HTR-8/SVneo (cell line): ENCODE results near the gene USP44.
A peak's percentile ranks its signal among the peaks of the same experiment; 100 is the strongest.
"Not testable (repeated sequence)": the region's sequence is repeated elsewhere in the genome, so short reads cannot be mapped to it uniquely, and the experiment has no call there.

Source experiments
- DNase-seq: peaks from one replicate; pipeline ENCODE4 v3.0.0; 2011; ENCODE audit warnings: low spot score, mixed read lengths; ENCODE audit not compliant: insufficient read length
- FAIRE-seq: peaks from 2 replicates; lab custom pipeline; 2011; peaks lifted over from hg19 to GRCh38; lab: Jason Lieb, UNC

USP44 gene

DNA sequence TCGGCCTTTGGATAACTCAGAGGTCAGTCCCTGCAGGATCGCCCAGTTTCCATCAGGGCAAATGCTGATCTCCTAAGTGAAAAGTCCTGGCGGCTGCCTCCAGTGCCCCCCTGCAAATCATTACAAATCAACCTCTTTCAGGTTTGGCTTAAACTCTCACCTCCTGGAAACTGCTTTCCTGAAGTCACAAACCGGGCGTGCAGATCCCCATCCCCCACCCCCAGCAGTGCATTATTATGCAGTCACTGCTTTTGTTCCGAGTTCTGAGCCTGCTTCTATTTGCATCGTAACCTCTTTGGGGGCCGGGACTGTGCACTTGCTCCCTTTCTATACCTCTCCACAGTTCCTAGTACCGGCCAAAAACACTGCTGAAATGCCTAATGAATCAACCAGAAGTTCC, at the start of gene USP44:
TSS of gene USP44 (minus strand) at position 172 of the 400 bp plus-strand sequence. CDS start 17,220 bp downstream, outside the sequence.
- no peak for FAIRE-seq
- DNase-seq = no peak

DNA sequence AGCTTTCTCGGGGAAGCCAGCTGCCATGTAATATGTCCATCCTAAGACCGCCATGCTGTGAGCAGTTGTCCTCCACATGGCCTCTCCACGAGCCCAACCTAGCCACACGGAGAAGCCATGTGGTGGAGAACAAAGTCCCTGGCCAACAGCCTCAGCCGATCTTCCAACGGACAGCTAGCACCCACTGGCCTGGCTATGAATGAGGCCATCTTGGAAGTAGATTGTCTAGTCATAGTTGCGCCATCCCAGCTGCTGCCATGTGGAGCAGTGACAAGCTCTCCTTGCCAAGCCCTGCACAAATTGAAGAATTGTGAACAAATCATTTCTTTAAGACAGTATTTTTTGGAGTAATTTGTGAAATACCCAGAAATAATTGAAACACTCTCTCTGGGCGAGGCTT, 49.3 kb upstream of the USP44 start:
- DNase-seq (no peak), FAIRE-seq (no peak)

DNA sequence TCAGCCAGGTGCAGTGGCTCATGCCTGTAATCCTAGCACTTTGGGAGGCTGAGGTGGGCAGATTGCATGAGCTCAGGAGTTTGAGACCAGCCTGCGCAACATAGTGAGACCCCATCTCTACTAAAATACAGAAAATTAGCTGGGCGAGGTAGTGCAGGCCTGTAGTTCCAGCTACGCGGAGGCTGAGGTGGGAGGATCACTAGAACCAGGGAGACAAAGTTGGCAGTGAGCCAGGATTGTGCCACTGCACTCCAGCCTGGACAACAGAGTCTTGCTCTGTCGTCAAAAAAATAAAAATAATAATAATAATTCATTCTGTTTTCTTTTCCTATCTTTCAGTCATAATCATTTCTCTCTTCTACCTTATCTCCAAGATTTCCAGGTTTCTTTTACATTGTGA, 48.6 kb upstream of the USP44 start:
- FAIRE-seq (no peak), DNase-seq (no peak)

DNA sequence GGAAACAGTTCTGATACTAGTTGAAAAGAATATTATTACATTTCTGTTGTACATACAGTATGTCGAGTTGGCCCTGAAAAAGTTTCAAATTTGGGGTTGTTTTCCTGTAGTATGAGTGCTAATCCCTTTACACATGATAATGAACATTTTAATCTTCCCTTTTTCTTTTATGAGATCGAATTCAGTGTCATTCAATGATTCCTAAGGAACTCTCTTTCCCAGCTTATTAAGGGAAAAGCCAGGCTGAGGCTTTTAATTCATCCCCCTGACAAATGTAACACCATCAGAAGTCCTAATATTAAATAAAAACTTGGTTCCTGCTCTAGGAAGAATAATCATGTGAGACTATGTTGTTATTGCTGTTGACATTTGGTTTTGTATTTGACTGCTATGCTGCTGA, 42.9 kb upstream of the USP44 start:
- FAIRE-seq (no peak), DNase-seq (no peak)

DNA sequence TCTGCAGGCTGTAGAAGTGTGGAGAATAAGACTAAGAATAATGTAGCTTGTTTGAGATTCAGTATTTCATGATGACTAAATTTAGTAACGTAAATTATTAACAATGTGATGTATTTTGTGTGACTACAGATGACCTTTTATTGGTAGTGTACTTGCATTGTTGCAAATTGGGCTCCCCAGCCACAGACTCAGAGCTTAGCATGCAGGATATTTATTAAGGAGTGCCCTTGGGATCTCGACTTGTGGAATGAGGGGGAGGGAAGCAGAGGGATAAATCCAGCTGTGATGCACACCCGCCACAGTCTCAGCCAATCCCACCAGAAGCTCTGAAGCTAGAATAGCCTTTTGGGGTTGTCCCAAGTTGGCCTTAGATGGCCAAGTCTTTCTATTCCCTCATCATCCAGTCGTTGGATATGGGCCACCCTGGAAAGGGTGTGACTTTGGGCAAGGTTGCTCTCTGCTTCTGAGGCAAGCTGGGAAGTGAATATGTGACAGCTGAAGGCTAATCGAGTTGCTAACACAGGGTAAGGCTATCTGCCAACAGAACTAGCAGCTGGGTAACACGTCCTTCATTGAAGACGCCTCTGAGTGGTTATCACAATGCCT, 42.1 kb upstream of the USP44 start:
- DNase-seq (no peak), FAIRE-seq (no peak)

DNA sequence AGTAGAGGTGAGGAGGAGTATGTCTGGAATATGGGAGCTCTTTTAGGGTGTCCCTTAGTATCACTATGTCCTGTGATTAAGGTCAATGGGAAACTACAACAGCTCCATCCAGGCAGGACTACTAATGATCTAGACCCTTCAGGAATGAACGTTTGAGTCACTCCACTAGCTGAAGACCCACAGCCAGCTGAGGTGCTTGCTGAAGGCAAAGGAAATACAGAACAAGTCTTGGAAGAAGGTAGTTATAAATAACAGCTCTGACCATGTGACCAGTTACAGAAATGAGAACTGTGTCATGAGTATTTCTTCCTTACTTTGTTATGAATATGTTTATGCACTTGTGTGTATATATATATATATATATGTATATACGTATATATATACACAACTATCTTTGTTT, 40.5 kb upstream of the USP44 start:
- FAIRE-seq = no peak
- no peak for DNase-seq

DNA sequence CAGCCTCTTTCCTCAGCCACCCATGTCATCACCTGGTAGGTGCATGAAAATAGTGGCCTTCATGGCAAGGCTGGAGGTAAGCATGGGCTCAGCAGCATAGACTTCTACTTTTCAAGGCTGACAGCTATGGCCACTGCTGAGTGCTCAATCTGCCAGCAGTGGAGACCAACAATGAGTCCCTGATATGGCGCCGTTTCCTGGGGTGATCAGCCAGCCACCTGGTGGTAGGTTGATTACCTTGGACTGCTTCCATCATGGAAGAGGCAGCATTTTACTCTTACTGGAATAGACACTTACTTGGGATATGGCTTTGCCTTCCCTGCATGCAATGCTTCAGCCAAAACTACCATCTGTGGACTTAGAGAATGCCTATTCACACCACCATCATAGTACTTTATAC, 39.5 kb upstream of the USP44 start:
- DNase-seq (no peak), FAIRE-seq (no peak)

DNA sequence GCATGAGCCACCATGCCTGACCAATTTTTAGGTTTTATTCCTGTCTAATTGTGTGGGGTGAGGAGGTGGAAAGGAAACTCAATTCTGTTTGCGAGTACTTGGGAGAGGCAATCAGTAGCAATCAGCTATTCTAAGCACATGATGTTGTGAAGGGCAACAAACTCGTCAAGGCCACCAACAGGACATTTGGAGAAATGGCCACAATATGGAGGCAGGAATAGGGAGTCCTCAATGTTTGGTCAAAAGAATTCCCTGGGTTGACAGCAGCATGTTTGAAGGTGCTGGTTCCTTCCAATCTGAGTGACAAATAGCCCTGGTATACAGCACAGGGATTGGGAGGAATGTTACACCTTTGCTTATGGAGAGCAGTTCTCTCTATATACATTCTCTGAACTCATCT, 32.7 kb upstream of the USP44 start:
- FAIRE-seq (no peak), DNase-seq (no peak)

DNA sequence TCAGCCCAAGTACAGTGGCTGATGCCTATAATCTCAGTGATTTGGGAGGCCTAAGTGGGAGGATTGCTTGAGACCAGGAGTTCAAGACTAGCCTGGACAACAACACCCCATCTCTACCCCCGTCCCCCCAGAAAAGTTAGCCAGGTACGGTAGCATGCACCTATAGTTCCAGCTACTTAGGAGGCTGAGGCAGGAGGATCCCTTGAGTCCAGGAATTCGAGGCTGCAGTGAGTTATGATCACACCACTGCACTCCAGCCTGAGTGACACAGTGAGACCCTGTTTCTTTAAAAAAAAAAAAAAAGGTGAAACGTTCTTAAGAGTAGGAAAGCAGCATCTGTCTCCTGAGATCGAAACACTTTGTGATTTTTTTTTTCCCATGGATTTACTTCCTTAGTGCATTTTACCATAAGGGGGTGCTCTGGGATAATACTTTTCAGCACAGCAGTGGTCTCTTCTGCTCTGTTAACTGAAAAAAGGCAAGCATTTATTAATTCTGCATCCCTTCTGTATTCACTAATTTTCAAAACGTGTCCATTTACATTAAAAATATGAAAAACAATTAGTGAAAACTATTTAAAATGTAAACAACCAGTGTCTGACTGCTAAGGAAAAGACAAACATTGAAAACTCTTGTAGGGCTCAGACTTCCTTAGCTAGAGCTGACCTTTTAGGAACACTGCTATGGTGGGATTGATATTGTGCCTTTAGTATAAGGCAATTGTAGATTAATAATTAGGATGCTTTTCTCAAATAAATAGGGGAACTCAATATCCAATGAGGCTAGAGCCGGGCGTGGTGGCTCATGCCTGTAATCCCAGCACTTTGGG, 31.2 kb upstream of the USP44 start:
- FAIRE-seq (peak; percentile 20), DNase-seq (peak; percentile 62)

DNA sequence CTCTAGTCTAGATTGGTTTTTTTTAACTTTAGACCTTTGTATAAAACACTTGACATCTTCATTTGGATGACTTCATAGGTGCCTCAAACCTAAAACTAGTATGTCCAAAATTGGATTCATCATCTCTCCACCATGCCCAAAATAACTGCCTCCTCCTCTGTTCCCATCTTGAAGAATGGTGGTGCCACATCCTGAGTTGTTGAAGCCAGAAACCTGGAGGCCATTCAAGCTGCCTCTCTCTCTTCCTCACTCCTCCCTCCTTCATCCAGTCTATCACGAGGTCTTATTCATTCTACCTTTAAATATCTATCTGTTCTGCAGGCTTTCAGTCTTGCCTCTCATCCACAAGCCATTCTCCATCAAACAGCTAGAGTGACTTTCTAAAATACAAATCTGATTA, 26.5 kb upstream of the USP44 start:
- DNase-seq (no peak), FAIRE-seq (no peak)

DNA sequence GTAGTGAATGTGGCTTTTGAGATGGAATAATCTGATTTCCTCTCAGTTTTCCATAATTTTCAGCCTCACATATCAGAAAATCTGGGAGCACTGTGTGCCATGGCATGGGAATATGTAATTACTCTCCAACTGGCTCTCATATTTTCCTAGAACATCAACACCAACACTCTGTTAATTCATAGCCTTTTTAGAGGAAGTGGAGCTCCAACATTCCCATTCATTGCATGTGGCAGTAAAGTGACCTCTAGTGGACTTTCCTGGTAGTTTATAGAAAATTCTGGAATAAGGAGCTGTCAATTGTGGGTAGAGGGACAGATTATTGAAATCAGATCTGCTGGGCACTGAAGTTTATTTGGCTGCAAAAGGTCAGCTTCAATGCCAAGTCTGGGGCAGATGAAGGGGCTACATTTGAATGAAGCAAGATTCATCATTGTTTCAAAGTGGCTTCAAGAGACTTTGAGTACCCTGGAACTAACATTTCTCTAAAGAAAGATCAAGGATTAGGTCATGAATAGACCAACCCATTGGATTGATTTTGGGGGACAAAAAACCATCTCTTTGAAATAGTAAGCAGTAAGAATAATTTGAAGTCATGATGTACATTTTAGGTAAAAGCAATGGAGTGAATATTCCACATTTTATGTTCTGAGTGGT, 23.6 kb upstream of the USP44 start:
- DNase-seq (peak; percentile 61), FAIRE-seq (no peak)

DNA sequence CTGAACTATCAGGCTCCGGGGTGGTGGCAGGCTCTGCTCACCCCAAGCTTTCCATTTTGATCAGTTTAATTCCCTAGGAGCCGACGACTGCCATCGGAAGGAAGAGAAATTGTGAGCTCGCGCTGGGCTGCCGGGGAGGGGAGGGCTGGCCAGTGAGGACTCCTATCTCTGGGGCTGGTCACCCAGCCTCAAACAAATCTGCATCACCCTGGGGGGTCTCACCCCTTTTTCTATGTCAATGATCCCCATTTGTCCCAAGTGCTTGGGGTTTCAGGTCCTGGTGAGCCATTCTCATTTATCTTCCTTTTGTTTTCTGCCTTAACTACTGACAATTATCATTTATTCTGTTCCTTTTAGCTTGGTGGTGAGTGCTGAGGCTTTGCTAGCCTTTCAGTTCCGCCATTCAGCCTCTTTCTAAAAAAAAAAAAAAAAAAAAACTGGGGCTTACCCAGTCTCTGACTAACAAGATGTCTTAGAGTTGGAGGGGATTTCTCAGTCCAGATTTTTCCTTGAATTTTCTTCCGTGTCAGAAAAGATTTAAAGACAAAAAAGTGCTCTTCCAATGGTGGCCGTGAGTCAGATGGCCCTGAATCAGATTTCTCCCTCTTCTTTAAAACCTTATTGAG, 22.8 kb upstream of the USP44 start:
- no peak for FAIRE-seq
- no peak for DNase-seq

DNA sequence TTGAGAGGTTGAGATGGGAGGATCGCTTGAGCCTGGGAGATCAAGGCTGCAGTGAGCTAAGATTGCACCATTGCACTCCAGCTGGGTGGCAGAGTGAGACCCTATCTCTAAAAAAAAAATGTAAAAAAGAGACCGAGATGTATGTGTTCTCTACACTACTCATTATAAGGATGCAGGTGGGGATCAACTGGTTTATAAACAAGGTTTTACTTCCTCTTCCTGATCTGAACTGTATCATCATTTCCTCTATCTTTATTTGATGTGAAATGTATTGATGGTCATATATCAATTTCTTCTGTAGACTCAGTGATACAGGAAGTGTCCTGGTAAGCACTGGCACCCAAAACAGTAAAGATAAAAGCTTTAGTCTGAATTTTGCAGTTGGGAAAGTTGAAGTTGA, 20.1 kb upstream of the USP44 start:
- FAIRE-seq = no peak

DNA sequence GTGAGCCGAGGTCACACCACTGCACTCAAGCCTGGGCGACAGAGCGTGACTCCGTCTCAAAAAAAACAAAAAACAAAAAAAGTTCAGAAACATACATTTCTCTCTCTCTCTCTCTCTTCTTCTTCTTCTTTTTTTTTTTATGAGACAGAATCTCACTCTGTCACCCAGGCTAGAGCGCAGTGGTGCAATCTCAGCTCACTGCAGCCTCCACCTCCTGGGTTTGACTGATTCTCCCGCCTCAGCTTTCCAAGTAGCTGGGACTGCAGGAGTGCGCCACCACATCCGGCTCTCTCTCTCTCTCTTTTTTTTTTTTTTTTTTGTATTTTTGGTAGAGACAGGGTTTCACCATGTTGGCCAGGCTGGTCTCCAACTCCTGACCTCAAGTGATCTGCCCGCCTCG, 16.8 kb upstream of the USP44 start:
- not testable (repeated sequence) for DNase-seq, FAIRE-seq

More for the DNA sequence above, 20.1 kb upstream of the USP44 start:
- DNase-seq = no peak

DNA sequence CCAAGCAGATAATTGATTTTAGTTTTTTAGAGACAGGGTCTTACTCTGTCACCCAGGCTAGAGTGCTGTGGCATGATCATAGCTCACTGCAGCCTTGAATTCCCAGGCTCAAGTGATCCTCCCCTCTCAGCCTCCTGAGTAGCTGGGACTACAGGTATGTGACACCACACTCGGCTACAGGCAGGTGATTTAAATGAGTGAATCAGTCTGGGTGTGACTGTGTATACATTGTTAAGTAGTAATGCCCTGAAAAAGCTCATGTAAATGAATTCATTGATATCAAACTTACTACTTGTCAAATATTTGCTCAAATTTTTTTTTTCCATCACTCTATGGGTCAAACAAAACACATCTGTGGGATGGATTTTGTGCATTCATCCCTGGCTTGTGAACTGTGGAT, 6.3 kb upstream of the USP44 start:
- FAIRE-seq (no peak), DNase-seq (no peak)

DNA sequence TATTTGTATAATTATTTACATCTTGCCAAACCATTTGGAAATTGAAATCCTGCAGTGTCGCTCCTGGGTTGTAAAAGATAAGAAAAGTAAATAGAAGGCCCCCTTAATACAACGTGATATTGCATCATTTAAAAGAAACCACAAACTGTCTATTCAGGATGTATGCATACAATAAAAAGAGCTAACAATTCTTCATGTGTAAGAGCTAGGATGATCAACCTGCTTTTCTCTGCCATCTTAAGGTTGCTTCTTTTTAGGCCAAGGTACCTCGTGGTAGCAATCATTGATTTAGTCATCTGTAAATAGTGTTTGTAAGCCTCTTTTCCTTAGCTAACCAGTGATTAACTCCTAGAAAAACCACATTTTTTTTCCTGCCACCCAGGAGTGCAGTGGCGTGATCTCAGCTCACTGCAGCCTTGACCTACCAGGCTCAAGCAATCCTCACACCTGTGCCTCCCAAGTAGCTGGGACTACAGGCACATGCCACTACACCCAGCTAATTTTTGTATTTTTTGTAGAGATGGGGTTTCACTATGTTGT, 3.3 kb upstream of the USP44 start:
- DNase-seq (no peak), FAIRE-seq (no peak)

DNA sequence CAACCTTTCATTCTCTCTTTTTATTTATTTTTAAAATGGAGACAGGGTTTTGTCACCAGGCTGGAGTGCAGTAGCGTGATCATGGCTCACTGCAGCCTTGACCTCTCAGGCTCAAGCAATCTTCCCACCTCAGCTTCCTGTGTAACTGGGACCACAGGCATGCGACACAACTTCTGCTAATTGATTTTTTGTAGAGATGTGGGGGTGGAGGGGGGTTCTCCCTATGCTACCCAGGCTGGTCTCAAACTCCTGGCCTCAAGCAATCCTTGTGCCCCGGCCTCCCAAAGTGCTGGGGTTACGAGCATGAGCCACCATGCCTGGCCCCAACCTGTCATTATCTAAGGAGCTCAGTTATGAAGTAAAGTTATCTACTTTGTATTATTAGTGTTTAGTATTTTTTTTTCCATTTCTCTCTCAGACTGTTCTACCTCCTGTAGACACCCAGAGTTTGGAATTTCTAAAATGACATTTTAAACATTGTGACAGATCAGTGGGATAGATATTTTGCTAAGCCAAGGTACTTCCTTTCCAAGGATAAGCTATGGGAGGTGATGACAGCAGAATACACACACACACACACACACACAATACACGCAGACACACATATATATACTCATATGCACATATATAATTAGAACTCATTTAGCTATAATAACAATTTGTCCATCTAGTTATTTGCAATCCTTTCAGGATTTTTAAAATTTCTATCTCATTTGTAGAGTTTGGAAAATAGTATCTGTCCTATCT, 2.1 kb upstream of the USP44 start:
- DNase-seq (no peak), FAIRE-seq (no peak)

DNA sequence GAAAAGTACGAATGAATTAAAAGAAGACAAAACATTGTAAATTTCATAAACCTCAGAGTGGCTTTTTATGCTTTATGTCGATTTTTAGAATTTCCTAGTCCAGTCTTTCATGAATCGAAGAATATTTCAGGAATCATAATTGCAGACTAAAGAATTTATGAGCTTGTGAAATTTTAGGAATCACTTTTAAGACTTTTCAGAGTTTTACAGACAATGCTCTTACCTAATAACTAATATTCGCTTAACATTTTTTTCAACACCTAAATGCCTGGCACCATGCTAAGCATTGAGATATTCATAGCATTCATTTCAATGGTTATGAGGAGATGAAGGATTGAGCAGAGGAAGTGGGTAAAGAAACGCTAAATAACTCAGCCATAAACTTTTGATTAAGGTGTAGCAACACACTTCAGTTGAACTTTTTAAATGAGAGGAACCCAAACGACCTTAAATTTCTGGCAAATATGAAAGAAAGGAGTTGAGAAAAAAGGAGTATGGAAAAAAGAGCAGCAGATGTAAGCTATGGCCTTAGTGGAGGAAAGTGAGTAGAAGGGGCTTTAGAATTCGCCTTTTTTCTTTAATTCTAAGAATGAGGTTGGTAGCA, 739 bp upstream of the USP44 start:
- DNase-seq (no peak), FAIRE-seq (no peak)

DNA sequence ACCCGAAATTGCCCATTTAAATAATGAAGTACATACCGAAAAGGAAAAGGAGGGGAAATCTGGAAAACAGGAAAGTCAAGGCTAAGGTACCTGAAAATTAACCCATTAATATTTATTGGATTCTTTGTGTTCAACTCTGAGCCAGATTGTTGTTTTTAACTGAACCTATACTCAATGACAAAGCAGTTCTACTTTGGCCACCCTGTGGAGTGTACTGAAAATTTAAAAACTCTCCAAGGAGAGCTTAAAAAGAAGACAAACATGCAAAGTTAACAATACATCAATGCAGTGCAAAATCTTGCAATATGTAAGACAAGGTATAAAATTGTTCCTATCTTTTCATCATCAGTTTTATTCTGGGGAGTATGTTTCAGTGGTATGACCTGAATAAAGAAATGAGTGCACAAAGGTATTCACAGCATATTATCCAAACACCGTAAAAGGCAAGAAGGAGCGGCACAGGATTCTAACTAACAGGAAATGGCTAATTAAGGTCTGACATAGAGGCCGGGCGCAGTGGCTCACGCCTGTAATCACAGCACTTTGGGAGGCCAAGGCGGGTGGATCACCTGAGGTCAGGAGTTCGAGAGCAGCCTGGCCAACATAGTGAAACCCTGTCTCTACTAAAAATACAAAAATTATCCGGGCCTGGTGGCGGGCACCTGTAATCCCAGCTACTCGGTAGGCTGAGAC, 1.7 kb downstream of the USP44 start:
- DNase-seq (no peak), FAIRE-seq (no peak)
